ENCODE measurements around the gene GNS. TPM values are rescaled to one million over a fixed set of nuclear protein-coding genes. Genes with fewer than 3 reads are reported as not detected.
A peak's percentile ranks its signal among the peaks of the same experiment; 100 is the strongest.
"Not testable (repeated sequence)": the region's sequence is repeated elsewhere in the genome, so short reads cannot be mapped to it uniquely, and the experiment has no call there.

GNS gene
- 30.5 TPM for polyA plus RNA-seq (2013)

DNA sequence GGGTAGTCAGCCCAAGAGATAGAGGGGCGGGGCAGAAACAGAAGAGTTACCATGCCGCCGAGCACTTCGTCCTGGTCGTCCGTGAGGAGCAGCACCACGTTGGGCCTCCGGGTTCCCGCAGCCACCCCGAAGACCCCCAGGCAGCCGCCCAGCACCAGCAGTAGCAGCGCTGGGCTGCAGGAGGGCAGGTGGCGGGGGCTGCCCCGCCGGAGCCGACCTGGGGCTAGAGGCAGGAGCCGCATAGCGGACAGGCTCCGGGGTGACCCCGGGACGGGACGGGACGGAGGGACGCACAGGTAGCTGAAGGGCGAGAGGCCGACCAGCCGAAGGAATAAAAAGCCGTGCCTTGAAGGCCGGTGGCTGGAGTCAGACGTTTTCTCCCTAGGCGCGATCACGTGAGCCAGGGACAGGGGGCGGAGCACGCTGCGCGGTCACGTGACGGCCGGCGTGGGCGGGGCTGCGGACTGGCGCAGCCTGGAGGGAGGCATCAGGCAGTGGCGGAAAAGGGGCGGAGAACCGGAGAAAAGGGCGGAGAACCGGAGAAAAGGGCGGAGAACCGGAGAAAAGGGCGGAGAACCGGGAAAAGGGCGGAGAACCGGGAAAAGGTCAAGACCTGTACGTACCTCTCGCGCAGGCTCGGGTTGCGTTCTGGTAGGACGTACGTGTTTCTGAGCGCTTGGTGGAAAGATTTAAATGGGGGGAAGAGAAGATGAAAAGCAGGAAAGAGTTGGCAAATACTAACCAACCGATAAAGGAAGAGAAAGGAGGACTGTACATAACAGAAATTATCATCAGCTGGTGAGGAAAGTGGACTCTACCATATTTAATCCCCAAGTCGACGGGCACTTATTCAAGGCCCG, at the start of gene GNS:
GNS (minus strand) TSS at position 372 of the 860 bp plus-strand sequence; CDS start at position 242, 130 bp downstream.
- peak within 1 kb of the TSS; percentile 83 to 96 (median 90) for H3K4me3 ChIP-seq (ENCODE audit: control insufficient read depth in 1 of 7, extremely low read depth in 1 of 7, insufficient read depth in 4 of 7, low read depth in 2 of 7, low read length in 6 of 7)
- ChIA-PET CTCF (interaction anchor here (1.1 kb wide), 1 partner anchor 13 kb away, joined by 4 read pairs; no protein-coding TSS in a partner anchor), POLR2A (no interaction called here)
- 0% methylated on average over 62 of the region's 67 CpGs for WGBS (ENCODE audit: insufficient coverage)
- H3K9me3 ChIP-seq (ENCODE audit: control extremely low read depth in 1 of 5, control insufficient read depth in 4 of 5, insufficient read depth in 2 of 5, low read depth in 1 of 5, low read length in 4 of 5) = no peaks in the 10 kb centered on the region
- H3K27me3 ChIP-seq (replicated peaks in 2 of 5; ENCODE audit: control insufficient read depth in 4 of 5, insufficient read depth in 5 of 5, low read length in 4 of 5) = no peaks in the 10 kb centered on the region
- peaks cover 7 to 25% (median 14%) of the 10 kb centered on the region in 4 experiments for H3K4me1 ChIP-seq (ENCODE audit: control extremely low read depth in 1 of 4, control insufficient read depth in 4 of 4, insufficient read depth in 4 of 4, low read length in 3 of 4)
- peak within 1 kb of the TSS in 1 of 2 experiments; percentile 76 for H3K27ac ChIP-seq (ENCODE audit: insufficient read depth in 1 of 2, low read depth in 1 of 2, low read length in 2 of 2, poor library complexity in 1 of 2, severe bottlenecking in 2 of 2)
- DNase-seq = peak; percentile 90 to 91 (median 91)
- no peaks in the 10 kb centered on the region for H3K36me3 ChIP-seq (ENCODE audit: control insufficient read depth in 4 of 4, insufficient read depth in 4 of 4, low read length in 3 of 4)

DNA sequence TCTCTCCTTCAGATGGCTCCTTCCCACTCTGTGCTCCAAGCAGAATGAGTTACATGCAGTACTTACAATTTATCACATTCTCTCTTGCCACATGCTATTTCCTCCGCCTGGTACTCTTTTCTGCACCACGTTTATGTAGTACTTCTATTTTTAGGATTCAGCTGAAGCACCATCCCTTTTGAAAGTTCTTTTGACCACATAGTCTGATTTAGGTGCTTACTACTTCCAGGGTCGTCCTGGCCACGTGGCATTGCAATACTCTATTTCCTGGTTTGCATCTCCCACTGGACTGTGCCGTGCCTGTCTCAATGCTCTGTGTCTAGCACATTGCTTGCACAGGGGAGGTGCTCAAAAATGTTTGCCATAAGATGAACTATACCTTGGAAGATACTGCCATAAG, 48.9 kb upstream of the GNS start:
- Histone ChIP-seq H3K4me3 (ENCODE audit: control insufficient read depth in 1 of 7, extremely low read depth in 1 of 7, insufficient read depth in 4 of 7, low read depth in 2 of 7, low read length in 6 of 7) (no peak overlapping the region), H3K9me3 (ENCODE audit: control extremely low read depth in 1 of 5, control insufficient read depth in 4 of 5, insufficient read depth in 2 of 5, low read depth in 1 of 5, low read length in 4 of 5) (no peaks in the 10 kb centered on the region), H3K36me3 (ENCODE audit: control insufficient read depth in 4 of 4, insufficient read depth in 4 of 4, low read length in 3 of 4) (no peaks in the 10 kb centered on the region), H3K27ac (ENCODE audit: insufficient read depth in 1 of 2, low read depth in 1 of 2, low read length in 2 of 2, poor library complexity in 1 of 2, severe bottlenecking in 2 of 2) (no peak overlapping the region), H3K4me1 (ENCODE audit: control extremely low read depth in 1 of 4, control insufficient read depth in 4 of 4, insufficient read depth in 4 of 4, low read length in 3 of 4) (no peaks in the 10 kb centered on the region), H3K27me3 (replicated peaks in 2 of 5; ENCODE audit: control insufficient read depth in 4 of 5, insufficient read depth in 5 of 5, low read length in 4 of 5) (peaks cover 0 to 5% (median 0%) of the 10 kb centered on the region in 5 experiments)
- ChIA-PET POLR2A (no interaction called here), CTCF (no interaction called here)
- WGBS (ENCODE audit: insufficient coverage) = 15% methylated on average over 5 of the region's 5 CpGs
- no peak for DNase-seq

DNA sequence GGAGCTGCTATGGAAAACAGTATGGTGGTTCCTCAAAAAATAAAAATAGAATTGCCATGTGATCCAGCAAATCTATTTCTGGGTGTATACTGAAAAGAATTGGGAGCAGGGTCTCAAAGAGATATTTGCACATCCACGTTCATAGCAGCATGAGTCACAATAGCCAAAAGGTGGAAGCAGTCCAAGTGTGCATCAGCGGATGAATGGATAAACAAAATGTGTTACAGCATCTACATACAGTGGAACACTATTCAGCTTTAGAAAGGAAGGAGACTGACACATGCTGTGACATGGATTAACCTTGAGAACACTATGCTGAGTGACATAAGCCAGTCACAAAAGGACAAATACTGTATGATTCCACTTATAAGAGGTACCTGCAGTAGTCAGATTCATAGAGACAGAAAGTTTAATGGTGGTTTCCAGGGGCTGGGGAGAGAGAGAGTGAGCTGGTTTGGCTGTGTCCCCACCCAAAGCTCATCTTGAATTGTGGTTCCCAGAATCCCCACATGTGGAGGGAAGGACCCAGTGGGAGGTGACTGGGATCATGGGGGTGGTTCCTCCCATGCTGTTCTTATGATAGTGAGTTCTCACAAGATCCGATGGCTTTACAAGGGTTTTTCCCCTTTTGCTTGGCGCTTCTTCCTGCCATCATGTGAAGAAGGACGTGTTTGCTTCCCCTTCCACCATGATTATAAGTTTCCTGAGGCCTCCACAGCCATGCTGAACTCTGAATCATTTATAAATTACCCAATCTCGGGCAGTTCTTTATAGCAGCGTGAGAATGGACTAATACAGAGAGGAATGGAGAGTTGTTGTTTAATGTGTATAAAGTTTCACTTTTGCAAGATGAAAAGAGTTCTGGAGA, 47.6 kb upstream of the GNS start:
- no peaks in the 10 kb centered on the region for H3K36me3 ChIP-seq (ENCODE audit: control insufficient read depth in 4 of 4, insufficient read depth in 4 of 4, low read length in 3 of 4)
- no peak overlapping the region for H3K4me3 ChIP-seq (ENCODE audit: control insufficient read depth in 1 of 7, extremely low read depth in 1 of 7, insufficient read depth in 4 of 7, low read depth in 2 of 7, low read length in 6 of 7)
- no peak for DNase-seq
- H3K4me1 ChIP-seq (ENCODE audit: control extremely low read depth in 1 of 4, control insufficient read depth in 4 of 4, insufficient read depth in 4 of 4, low read length in 3 of 4) = no peaks in the 10 kb centered on the region
- no peaks in the 10 kb centered on the region for H3K9me3 ChIP-seq (ENCODE audit: control extremely low read depth in 1 of 5, control insufficient read depth in 4 of 5, insufficient read depth in 2 of 5, low read depth in 1 of 5, low read length in 4 of 5)
- no peak overlapping the region for H3K27ac ChIP-seq (ENCODE audit: insufficient read depth in 1 of 2, low read depth in 1 of 2, low read length in 2 of 2, poor library complexity in 1 of 2, severe bottlenecking in 2 of 2)
- POLR2A ChIA-PET = no interaction called here
- 84% methylated on average over 4 of the region's 7 CpGs for WGBS (ENCODE audit: insufficient coverage)
- H3K27me3 ChIP-seq (replicated peaks in 2 of 5; ENCODE audit: control insufficient read depth in 4 of 5, insufficient read depth in 5 of 5, low read length in 4 of 5) = peaks cover 0 to 5% (median 0%) of the 10 kb centered on the region in 5 experiments
- CTCF ChIA-PET = no interaction called here

DNA sequence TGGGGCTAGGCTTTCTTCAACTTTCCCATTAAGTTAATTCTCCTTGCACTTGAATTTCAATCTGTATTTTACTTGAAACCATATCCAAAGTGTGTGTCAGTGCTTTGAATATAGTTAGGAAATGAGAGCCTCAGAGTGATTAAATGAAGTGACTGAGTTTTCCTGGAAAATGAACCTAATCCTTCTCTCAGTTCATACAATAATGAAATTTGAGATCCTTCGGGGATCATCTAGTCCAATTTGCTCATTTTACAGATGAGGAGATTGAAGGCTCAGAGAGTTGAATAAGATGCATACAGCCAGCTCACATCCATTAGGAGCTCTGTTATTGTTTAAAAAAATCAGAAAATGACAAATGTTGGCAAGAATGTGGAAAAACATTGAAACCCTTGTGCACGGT, 47.0 kb upstream of the GNS start:
- H3K9me3 ChIP-seq (ENCODE audit: control extremely low read depth in 1 of 5, control insufficient read depth in 4 of 5, insufficient read depth in 2 of 5, low read depth in 1 of 5, low read length in 4 of 5) = no peaks in the 10 kb centered on the region
- no peaks in the 10 kb centered on the region for H3K4me1 ChIP-seq (ENCODE audit: control extremely low read depth in 1 of 4, control insufficient read depth in 4 of 4, insufficient read depth in 4 of 4, low read length in 3 of 4)
- DNase-seq = no peak
- ChIA-PET POLR2A (no interaction called here), CTCF (no interaction called here)
- no peaks in the 10 kb centered on the region for H3K36me3 ChIP-seq (ENCODE audit: control insufficient read depth in 4 of 4, insufficient read depth in 4 of 4, low read length in 3 of 4)
- no peak overlapping the region for H3K4me3 ChIP-seq (ENCODE audit: control insufficient read depth in 1 of 7, extremely low read depth in 1 of 7, insufficient read depth in 4 of 7, low read depth in 2 of 7, low read length in 6 of 7)
- 100% methylated on average over 1 of the region's 2 CpGs for WGBS (ENCODE audit: insufficient coverage)
- peaks cover 0 to 5% (median 0%) of the 10 kb centered on the region in 5 experiments for H3K27me3 ChIP-seq (replicated peaks in 2 of 5; ENCODE audit: control insufficient read depth in 4 of 5, insufficient read depth in 5 of 5, low read length in 4 of 5)
- H3K27ac ChIP-seq (ENCODE audit: insufficient read depth in 1 of 2, low read depth in 1 of 2, low read length in 2 of 2, poor library complexity in 1 of 2, severe bottlenecking in 2 of 2) = no peak overlapping the region

DNA sequence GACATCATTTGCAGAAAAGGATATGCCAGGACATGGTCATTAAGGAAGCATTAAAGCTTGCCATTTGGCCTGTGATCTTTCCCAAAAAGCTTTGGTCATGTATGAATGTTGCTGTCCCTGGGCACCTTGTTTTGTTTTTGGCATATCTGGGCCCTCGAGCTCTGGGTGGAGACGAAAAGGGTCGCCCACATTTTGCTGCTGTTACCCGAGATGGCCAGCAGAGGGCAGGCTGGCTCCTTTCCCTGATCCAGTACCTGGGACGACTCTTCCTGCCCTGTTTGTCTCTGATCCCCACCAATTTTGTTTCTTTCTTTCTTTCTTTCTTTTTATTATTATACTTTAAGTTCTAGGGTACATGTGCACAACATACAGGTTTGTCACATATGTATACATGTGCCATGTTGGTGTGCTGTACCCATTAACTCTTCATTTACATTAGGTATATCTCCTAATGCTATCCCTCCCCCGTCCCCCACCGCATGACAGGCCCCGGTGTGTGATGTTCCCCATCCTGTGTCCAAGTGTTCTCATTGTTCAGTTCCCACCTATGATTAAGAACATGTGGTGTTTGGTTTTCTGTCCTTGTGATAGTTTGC, 43.1 kb upstream of the GNS start:
- H3K36me3 ChIP-seq (ENCODE audit: control insufficient read depth in 4 of 4, insufficient read depth in 4 of 4, low read length in 3 of 4); H3K4me1 ChIP-seq (ENCODE audit: control extremely low read depth in 1 of 4, control insufficient read depth in 4 of 4, insufficient read depth in 4 of 4, low read length in 3 of 4); H3K4me3 ChIP-seq (ENCODE audit: control insufficient read depth in 1 of 7, extremely low read depth in 1 of 7, insufficient read depth in 4 of 7, low read depth in 2 of 7, low read length in 6 of 7); H3K27me3 ChIP-seq (replicated peaks in 2 of 5; ENCODE audit: control insufficient read depth in 4 of 5, insufficient read depth in 5 of 5, low read length in 4 of 5); H3K9me3 ChIP-seq (ENCODE audit: control extremely low read depth in 1 of 5, control insufficient read depth in 4 of 5, insufficient read depth in 2 of 5, low read depth in 1 of 5, low read length in 4 of 5); H3K27ac ChIP-seq (ENCODE audit: insufficient read depth in 1 of 2, low read depth in 1 of 2, low read length in 2 of 2, poor library complexity in 1 of 2, severe bottlenecking in 2 of 2): not testable (repeated sequence)
- DNase-seq = peak in 2 of 3 donors; percentile 47 to 59
- ChIA-PET POLR2A (interaction anchor here (0.6 kb wide), 1 partner anchor 315 kb away, joined by 3 read pairs; no protein-coding TSS in a partner anchor), CTCF (interaction anchor here (0.6 to 2.8 kb wide), 16 partner anchors 10 to 429 kb away, joined by 3 to 23 read pairs (median 4); no protein-coding TSS in a partner anchor)
- 10% methylated on average over 2 of the region's 8 CpGs for WGBS (ENCODE audit: insufficient coverage)

DNA sequence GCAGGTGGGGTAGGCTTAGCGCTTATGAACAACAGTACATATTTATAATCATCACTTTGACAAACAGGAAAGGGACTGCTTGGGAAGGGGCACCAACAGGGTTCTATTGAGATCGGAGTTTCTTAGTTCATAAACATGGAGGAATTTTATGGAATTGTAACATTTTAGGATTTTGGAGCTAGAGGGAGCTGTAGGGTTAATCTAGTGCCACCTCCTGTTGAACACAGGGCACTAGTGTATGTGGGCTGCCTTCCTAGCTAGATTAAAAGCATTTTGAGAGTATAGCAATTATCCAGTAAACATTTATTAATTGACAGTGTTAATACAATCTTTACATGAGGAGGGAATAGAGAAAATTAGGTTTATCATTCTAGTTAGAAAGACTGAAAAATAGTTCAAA, 42.2 kb upstream of the GNS start:
- H3K27me3 ChIP-seq (replicated peaks in 2 of 5; ENCODE audit: control insufficient read depth in 4 of 5, insufficient read depth in 5 of 5, low read length in 4 of 5) = peaks cover 0 to 6% (median 0%) of the 10 kb centered on the region in 5 experiments
- POLR2A ChIA-PET = no interaction called here
- no peaks in the 10 kb centered on the region for H3K36me3 ChIP-seq (ENCODE audit: control insufficient read depth in 4 of 4, insufficient read depth in 4 of 4, low read length in 3 of 4)
- CTCF ChIA-PET = interaction anchor here (0.8 to 2.8 kb wide), 13 partner anchors 9 to 430 kb away, joined by 3 to 23 read pairs (median 4); no protein-coding TSS in a partner anchor
- no peak for DNase-seq
- H3K4me3 ChIP-seq (ENCODE audit: control insufficient read depth in 1 of 7, extremely low read depth in 1 of 7, insufficient read depth in 4 of 7, low read depth in 2 of 7, low read length in 6 of 7) = no peak overlapping the region
- no peaks in the 10 kb centered on the region for H3K4me1 ChIP-seq (ENCODE audit: control extremely low read depth in 1 of 4, control insufficient read depth in 4 of 4, insufficient read depth in 4 of 4, low read length in 3 of 4)
- WGBS (ENCODE audit: insufficient coverage) = 71% methylated on average over 1 of the region's 2 CpGs
- no peaks in the 10 kb centered on the region for H3K9me3 ChIP-seq (ENCODE audit: control extremely low read depth in 1 of 5, control insufficient read depth in 4 of 5, insufficient read depth in 2 of 5, low read depth in 1 of 5, low read length in 4 of 5)
- no peak overlapping the region for H3K27ac ChIP-seq (ENCODE audit: insufficient read depth in 1 of 2, low read depth in 1 of 2, low read length in 2 of 2, poor library complexity in 1 of 2, severe bottlenecking in 2 of 2)
